RCC 7860 (cell line): ENCODE data around the gene NDRG2.
A peak's percentile ranks its signal among the peaks of the same experiment; 100 is the strongest.

Experiments used
- DNase-seq: peaks from one replicate; pipeline ENCODE4 v3.0.0-alpha.2; 2015; ENCODE audit warnings: low spot score
- FAIRE-seq: peaks from 2 replicates; lab custom pipeline; 2012; peaks lifted over from hg19 to GRCh38; lab: Jason Lieb, UNC

The NDRG2 gene

DNA sequence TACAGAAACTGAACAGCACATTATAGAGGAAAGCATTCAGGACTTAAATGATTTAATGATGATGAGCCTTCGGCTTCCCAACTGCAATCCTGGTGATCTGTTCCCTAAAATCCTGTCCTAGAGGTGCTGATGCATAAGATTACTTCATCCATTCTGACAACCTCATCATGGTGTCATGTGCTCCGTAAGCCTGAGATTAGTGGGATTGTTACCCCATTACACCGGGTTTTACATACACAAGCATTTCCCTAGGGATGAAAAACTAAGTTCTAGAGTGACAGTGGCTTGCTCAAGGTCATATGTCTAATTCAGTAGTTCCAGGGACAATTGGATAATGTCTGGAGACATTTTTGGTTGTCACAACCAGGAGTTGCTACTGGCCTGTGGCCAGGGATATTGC lies 12.3 kb upstream of the NDRG2 start:
- DNase-seq, result no peak
- FAIRE-seq, result no peak

GRCh38 chr14:21036751-21037150 lies 11.9 kb upstream of the NDRG2 start:
- DNase-seq (peak; percentile 39), FAIRE-seq (no peak)

DNA sequence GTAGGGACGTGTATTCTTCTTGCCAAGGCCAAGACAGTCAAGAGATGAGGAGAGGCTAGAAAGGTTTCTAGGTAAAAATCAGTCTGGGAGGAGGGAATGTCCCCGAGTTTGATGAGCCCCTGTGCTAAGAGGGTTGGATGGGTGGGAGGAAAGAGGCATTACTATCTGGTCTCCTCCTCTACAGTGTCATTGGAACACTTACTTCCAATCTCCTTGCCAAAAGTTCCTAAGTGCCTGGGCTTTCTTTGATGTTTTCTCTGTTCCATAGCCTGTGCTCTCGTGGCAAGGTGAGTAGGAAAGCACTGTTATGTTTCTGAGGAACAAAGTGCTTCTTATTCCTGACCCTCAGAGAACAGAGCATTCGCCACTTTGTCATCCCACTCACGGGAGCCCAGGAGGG lies 9.8 kb upstream of the NDRG2 start, which contains the start of gene RNASE13:
RNASE13 (minus strand) TSS at position 101 of the 400 bp plus-strand sequence. CDS start 519 bp downstream, outside the sequence.
- no peak for FAIRE-seq
- no peak for DNase-seq

DNA sequence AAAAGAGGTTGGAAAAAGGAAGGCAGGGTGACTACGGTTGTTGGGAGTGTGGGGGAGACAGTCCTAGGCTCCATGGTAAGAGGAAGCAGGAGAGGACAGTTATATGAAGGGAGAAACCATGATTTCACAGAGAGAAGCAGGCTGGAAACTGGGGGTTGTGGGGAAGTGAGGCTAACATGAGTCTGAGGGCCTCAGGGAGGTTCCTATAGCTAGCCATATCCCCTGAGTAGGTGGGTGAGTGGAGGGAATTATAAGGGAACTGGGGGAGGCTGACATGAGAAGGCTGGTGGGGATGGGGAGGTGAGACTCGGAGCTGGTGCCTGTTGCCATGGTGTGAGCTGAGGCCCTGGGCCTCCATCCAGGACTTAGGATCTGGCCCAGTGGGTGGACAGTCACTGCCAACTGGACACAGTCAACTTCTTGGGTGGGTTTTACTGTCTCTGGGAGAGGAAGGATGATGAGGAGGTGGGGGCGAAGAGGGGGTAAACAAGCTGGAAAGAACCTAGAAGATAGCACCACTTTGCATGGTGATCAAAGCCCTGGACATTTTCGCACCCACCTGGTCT lies 8.4 kb upstream of the NDRG2 start:
- FAIRE-seq (no peak), DNase-seq (no peak)

- DNase-seq (no peak), FAIRE-seq (no peak)
Observed at GRCh38 chr14:21032326-21033132, 7.7 kb upstream of the NDRG2 start.

DNA sequence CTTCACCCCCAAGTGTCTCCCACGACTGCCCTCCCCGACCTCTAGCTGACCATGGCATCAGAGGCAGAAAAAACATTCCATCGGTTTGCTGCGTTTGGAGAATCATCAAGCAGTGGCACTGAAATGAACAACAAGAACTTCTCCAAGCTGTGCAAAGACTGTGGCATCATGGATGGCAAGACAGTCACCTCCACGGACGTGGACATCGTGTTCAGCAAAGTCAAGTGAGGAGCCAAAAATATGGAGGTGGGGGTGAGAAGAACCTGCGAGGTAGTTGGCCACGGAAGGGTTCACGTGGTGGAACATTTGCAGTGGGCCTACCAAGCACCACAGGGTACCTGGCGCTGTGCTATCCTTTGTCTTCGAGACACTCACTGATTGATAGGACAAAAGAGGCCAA lies 5.7 kb upstream of the NDRG2 start:
- FAIRE-seq (no peak), DNase-seq (no peak)

DNA sequence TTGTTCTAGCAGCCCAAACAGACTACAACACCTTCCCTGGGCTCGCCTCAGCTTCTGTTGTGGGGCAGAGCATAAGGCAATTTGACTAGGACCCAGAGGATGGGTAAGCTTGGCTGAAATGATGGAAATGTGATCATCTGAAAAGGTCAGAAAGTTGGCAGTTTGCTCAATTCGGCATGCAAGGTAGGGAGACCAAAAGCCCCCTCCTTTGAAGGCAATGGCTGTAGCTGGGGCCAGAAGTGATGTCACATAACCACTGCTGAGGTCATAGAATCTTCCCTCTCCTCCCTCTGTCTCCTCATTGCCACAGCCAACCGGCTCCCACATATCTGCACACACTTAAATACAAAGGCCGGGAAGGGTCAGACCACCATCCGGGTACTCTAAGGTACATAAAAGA lies 5.1 kb upstream of the NDRG2 start, which contains the start of gene TPPP2:
TPPP2 (plus strand) TSS at position 301 of the 400 bp plus-strand sequence. CDS start 365 bp downstream, outside the sequence.
- FAIRE-seq (no peak), DNase-seq (no peak)

- no peak for FAIRE-seq
- no peak for DNase-seq
Observed at GRCh38 chr14:21026988-21027315, 2.1 kb upstream of the NDRG2 start.

DNA sequence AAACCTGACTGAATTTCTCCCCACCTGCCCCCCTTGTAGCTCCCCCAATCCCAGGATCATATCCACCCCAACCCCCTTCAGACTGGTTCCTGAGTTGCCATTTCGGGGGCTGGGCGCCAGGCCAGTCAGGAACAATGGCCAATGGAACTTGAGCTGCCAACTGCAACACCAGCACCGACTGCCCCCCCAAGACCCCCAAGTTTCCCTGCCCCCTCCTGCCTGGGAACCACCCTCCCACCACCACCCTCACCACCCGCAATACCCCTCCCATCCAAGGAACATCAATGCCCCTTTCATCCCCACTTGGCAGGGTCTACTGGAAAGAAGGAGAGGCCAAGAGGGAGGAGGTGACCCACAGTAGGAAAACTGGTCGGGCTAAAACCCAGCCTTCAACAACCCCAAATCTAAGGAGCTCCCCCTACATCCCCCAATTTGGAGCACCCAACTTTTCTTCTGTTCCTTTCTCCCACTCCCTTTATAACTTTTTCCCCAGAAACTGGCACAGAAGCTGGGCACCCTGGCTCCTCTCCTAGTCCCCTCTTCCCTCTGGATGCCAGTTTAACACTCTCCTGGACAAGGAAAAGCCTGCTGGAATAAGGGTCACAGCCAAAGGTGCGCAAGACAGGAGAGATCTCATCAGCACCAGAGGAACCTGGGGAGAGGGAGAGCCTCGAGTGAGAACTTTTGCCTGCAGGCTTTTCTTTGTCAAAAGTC lies 1.6 kb upstream of the NDRG2 start:
- no peak for DNase-seq
- FAIRE-seq, result no peak

- FAIRE-seq (no peak), DNase-seq (no peak)
Observed at GRCh38 chr14:21025371-21026273, 761 bp upstream of the NDRG2 start.

GRCh38 chr14:21023817-21024584 lies 860 bp downstream of the NDRG2 start:
- no peak for FAIRE-seq
- no peak for DNase-seq

DNA sequence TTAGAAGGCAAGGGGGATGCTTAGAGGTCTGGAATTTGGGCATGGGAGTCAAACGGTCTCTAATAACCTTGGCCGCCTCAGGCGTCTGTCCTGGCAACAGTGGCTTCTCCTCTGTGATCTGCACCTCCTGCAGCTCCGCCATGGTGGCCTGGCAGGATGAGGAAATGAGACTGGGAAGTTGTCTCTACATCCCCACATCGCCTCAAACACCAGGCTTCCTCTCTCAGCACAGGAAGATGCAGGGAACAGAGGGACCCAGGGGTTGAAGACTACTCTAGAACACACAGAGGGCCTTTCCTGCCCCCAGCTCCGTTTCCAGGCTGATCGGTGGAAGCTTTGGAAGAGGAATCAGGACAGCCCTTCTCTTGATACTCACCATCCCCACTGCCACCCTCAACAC lies 1.7 kb downstream of the NDRG2 start:
- DNase-seq (no peak), FAIRE-seq (no peak)

DNA sequence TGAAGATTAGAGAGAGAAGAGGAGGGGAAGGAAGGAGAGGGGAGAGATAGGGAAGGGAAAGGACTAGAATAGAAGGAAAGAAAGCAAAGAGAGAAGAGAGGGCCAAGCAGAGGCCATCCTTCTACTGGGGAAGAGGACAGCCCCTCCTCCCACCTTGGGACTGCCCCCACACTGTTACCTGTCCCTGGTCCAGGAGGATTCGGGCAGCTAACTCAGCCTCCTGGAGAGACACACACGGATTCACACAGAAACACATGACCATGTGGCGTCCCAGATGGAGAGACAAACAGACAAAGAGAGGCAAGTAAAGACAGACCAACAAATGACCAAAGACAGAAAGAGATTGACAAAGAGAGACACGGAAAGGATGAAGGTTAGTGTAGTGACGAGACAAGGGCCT lies 2.2 kb downstream of the NDRG2 start:
- DNase-seq (no peak), FAIRE-seq (no peak)

- DNase-seq, result no peak
- FAIRE-seq, result no peak
Observed at GRCh38 chr14:21020977-21021545, 3.8 kb downstream of the NDRG2 start.

DNA sequence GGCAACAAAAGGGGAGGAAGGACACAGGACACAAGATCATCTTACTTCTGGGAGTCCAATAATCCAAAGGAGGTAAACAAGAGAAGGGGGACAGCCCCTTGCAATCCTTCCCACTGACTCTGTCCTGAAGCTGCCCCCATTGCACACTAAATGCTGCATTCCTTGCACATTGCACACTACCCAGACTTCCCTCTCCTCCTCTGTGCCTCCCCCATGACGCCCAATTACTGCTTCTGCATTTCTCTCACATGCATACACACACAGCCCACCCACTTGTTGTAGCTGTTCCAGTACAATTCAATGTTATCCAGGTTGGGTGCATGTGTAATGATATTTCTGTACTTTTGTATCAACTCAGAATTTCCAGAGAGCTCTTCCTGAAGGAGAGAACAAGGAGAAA lies 5.5 kb downstream of the NDRG2 start:
- DNase-seq (no peak), FAIRE-seq (no peak)

DNA sequence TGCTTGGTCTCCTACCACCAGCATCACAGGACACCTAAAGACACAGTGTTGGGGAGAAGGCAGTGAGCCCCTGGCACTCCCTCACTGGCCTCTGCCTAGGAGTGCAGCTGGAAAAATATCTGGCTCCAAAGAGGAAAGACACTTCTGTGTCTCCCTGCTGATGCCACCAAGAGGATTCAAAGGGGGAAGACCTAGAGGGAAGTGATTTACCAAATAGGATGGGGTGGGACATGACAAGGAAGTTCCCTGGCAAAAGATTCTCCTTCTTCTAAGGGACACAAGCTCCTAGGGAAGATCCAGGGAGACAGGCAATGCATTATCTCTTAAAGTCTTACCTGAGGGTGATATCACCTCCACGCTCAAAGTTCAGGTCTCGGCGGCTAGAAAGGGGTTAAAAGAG lies 6.1 kb downstream of the NDRG2 start:
- no peak for FAIRE-seq
- DNase-seq, result no peak

DNA sequence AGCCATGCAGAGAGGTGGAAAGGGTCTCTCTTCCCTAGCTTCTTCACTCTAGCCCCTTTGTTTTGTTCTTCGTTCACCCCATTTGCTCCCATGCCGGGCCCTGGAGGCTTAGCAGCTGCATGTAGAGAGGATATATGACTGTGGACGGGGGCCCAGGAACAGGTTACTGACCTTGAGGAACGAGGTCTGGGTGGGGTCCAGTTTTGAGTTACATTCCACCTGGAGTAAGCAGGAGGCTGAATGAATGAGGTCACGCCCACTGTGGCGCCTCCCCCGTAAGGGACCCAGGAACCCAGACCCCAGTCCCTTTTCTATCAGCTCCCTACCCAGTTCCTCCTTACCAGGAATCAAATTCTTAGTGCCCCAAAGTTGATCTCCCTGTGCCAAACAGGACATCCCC lies 6.6 kb downstream of the NDRG2 start:
- FAIRE-seq, result no peak

GRCh38 chr14:21017528-21018245 lies 7.2 kb downstream of the NDRG2 start:
- FAIRE-seq, result no peak
- DNase-seq, result no peak

More for the DNA sequence above, 6.6 kb downstream of the NDRG2 start:
- no peak for DNase-seq
